ENCODE data around the gene IL25.

The IL25 gene

DNA sequence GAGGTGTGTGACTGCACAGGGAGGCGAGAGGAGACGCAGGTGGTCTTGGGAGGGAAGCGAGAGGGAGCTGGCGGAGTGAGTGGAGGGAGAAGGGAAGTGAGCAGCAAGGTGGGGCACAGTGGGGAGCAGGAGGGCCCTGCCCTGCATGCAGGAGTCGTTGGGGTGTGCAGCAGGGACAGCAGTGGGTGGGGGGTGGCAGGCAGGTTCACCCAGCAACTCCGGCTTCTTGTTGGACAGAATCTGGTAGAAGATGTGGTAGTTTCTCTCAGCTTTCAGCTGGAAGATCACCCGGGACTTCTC is 30.5 kb downstream of the IL25 start:
- no peak overlapping the region for H3K4me3 ChIP-seq (ENCODE audit: low read depth, low read length)
- TF ChIP-seq, protein P1, sequence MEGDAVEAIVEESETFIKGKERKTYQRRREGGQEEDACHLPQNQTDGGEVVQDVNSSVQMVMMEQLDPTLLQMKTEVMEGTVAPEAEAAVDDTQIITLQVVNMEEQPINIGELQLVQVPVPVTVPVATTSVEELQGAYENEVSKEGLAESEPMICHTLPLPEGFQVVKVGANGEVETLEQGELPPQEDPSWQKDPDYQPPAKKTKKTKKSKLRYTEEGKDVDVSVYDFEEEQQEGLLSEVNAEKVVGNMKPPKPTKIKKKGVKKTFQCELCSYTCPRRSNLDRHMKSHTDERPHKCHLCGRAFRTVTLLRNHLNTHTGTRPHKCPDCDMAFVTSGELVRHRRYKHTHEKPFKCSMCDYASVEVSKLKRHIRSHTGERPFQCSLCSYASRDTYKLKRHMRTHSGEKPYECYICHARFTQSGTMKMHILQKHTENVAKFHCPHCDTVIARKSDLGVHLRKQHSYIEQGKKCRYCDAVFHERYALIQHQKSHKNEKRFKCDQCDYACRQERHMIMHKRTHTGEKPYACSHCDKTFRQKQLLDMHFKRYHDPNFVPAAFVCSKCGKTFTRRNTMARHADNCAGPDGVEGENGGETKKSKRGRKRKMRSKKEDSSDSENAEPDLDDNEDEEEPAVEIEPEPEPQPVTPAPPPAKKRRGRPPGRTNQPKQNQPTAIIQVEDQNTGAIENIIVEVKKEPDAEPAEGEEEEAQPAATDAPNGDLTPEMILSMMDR (IDR thresholded peaks at IDR 0.05; ENCODE audit: low read depth, low read length) = no peak

DNA sequence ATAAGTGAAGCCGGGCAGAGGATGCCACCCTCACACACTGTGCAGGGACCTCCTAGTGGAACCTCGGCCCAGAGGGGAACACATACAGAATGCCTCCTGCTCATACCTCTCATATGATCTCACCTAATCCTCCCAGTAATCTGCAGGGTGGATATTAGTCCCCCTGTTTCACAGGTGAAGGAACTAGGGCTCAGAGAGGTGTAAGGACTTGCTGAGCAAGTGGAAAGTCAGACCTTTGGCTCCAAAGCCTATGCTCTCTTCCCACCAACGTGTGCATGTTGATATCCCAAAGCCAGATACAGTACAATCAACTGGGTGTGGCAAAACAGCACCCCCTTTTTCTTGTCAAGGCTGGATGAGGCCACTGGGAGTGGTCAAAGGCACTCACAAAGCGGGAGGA is 31.3 kb downstream of the IL25 start:
- TF ChIP-seq, protein P1 (IDR thresholded peaks at IDR 0.05; ENCODE audit: low read depth, low read length) = no peak

DNA sequence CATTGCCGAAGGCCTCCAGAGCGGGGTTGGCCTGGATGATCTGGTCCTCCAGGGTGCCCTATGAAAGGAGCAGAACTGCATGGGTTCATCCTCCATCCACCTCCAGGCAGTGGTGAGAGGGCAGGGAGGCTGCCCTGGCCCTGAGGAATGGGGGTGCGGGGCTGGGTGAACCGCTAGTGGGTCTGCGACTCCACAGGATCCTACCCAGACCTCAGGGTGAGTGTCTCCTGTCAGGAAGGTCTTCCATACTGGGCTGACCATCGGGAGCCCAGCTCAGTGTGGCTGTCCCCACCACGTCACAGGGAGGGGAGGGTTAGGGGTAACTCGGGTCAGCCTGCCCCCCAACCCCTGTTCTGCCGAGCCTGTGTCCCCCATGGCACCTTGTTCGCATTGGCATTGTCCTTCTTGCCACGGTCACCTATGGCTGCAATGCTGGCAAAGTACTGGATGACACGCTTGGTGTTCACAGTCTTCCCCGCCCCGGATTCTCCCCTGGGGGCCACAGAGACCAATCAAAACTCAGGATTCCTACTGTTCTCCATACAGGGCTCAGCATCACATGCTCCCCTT is 31.8 kb downstream of the IL25 start:
- no peak overlapping the region for H3K4me3 ChIP-seq (ENCODE audit: low read depth, low read length)
- TF ChIP-seq, protein P1 (IDR thresholded peaks at IDR 0.05; ENCODE audit: low read depth, low read length) = no peak

More for the DNA sequence above, 31.3 kb downstream of the IL25 start:
- no peak overlapping the region for H3K4me3 ChIP-seq (ENCODE audit: low read depth, low read length)

DNA sequence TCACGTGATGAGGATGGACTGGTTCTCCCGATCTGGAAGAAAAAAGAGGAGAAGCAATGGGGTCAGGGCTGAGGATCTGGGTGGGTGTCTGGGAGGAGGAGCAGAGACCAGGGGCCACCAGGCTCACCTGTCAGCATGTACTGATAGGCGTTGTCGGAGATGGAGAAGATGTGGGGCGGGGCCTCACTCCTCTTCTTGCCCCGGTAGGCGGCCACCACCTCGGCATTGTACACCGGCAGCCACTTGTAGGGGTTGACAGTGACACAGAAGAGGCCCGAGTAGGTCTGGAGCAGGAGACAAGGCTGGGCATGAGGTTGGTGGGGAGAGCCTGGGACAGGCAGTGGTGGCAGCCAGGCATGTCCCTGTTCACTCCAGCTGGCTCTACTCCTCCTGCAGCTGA is 32.5 kb downstream of the IL25 start:
- H3K4me3 ChIP-seq (ENCODE audit: low read depth, low read length) = no peak overlapping the region
- TF ChIP-seq, protein P1 (IDR thresholded peaks at IDR 0.05; ENCODE audit: low read depth, low read length) = no peak

DNA sequence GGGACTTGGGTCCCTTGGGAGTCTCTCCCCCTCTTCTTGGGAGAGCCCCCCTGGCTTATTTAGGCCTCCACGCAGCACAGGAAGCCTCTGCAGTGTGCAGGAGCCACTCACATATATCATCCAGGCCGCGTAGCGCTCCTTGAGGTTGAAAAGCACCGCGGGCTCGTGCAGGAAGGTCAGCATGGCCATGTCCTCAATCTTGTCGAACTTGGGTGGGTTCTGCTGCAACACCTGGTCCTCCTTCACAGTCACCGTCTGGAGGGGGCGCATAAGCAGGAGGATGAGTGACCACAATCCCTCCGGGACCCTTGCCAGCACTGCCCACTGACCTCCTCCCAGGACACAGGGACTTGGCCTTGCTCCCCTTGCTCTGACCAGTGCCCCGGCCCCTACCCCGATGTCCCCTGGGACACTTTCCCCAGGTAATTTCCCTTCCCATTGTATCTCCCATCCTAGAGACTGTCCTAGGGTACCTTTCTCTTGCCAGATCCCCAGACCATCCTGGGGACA is 33.0 kb downstream of the IL25 start:
- TF ChIP-seq, protein P1 (IDR thresholded peaks at IDR 0.05; ENCODE audit: low read depth, low read length) = no peak

DNA sequence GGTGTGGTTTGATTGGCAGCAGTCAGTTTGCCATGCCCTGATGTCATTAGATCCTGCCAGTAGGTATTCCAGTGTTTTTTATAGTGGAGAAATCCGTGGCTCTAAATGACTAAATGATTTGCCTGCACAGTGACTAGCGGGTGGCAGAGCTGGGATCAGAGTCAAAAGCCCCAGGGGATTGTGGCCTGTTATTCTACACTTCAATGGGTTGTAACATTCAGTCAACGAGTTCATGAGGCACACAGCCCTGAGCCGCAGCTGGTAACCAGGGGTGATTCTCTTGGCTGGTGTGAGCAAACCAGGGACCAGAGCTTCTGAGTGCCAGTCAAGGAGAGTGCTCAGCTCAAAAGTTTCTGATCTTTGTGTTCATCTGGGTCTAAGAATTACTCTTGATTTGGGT is 33.6 kb downstream of the IL25 start:
- TF ChIP-seq, protein P1 (IDR thresholded peaks at IDR 0.05; ENCODE audit: low read depth, low read length) = no peak
- H3K4me3 ChIP-seq (ENCODE audit: low read depth, low read length) = no peak overlapping the region

More for the DNA sequence above, 33.0 kb downstream of the IL25 start:
- no peak overlapping the region for H3K4me3 ChIP-seq (ENCODE audit: low read depth, low read length)

DNA sequence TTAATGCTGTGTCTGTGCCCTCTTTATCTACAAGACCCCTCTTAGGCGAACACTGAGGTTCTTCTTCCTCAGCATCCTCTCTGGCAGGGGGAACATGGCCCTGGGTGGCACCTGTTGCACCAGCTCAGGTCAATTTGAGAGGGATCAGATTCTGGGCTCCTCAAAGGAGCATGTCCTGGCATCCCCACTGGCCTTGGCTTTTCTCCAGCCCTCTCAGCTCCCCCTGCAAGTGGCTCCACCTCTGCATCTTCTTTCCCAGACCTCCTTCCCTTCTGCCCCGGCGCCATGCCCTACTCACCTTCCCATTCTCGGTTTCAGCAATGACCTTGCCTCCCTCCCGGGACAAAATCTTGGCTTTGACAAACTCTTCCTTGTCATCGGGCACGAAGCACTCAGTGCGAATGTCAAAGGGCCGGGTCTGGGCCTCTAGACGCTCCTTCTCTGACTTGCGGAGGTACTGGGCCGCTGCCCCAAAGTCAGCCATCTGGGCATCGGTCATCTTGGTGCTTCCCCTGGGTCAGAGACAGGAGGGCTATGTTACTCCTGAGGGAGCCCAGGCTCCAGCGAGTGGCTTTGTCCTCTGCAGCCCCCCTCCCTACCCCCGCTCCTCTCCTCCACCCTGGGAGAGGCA is 34.2 kb downstream of the IL25 start:
- no peak overlapping the region for H3K4me3 ChIP-seq (ENCODE audit: low read depth, low read length)
- TF ChIP-seq, protein P1 (IDR thresholded peaks at IDR 0.05; ENCODE audit: low read depth, low read length) = no peak

Measured in WI38 (cell line).